EH (cell line): Measurements from ENCODE around the gene CTR9.

Source experiments
- DNase-seq: peaks from one replicate; pipeline ENCODE4 v3.0.0-alpha.2; 2015; ENCODE audit warnings: low read depth

Gene CTR9

GRCh38 chr11:10742460-10743208 lies 8.4 kb upstream of the CTR9 start:
- peak; percentile 90 for DNase-seq

GRCh38 chr11:10743354-10744000 lies 7.6 kb upstream of the CTR9 start:
- DNase-seq = no peak

GRCh38 chr11:10744206-10744605 lies 6.8 kb upstream of the CTR9 start:
- DNase-seq = no peak

- peak; percentile 15 for DNase-seq
Measured at GRCh38 chr11:10746871-10747270, 4.2 kb upstream of the CTR9 start.

GRCh38 chr11:10747733-10748132 lies 3.3 kb upstream of the CTR9 start:
- no peak for DNase-seq

GRCh38 chr11:10749476-10749875 lies 1.6 kb upstream of the CTR9 start:
- DNase-seq = no peak

GRCh38 chr11:10751581-10751940 lies 515 bp downstream of the CTR9 start:
- DNase-seq = peak; percentile 19

GRCh38 chr11:10752061-10752460 lies 1.0 kb downstream of the CTR9 start:
- DNase-seq = no peak

- DNase-seq = no peak
Measured at GRCh38 chr11:10752486-10752885, 1.4 kb downstream of the CTR9 start.

GRCh38 chr11:10758957-10759356 lies 7.9 kb downstream of the CTR9 start:
- DNase-seq = peak; percentile 20

GRCh38 chr11:10761085-10761698 lies 10.1 kb downstream of the CTR9 start:
- no peak for DNase-seq

GRCh38 chr11:10762185-10762584 lies 11.1 kb downstream of the CTR9 start:
- DNase-seq = no peak

GRCh38 chr11:10762913-10763421 lies 11.9 kb downstream of the CTR9 start:
- DNase-seq = no peak

GRCh38 chr11:10763766-10764165 lies 12.7 kb downstream of the CTR9 start:
- no peak for DNase-seq

GRCh38 chr11:10764412-10764811 lies 13.4 kb downstream of the CTR9 start:
- DNase-seq = no peak

GRCh38 chr11:10770626-10771254 lies 19.7 kb downstream of the CTR9 start:
- DNase-seq = peak; percentile 64

- no peak for DNase-seq
Measured at GRCh38 chr11:10771457-10771856, 20.4 kb downstream of the CTR9 start.

GRCh38 chr11:10774811-10775210 lies 23.8 kb downstream of the CTR9 start:
- peak; percentile 47 for DNase-seq

GRCh38 chr11:10777393-10777793 lies 26.3 kb downstream of the CTR9 start:
- no peak for DNase-seq

- DNase-seq = peak; percentile 36
Measured at GRCh38 chr11:10777806-10778205, 26.8 kb downstream of the CTR9 start.

GRCh38 chr11:10778217-10778970 lies 27.3 kb downstream of the CTR9 start:
- DNase-seq = peak; percentile 88

- DNase-seq = peak; percentile 40
Measured at GRCh38 chr11:10779086-10779485, 28.0 kb downstream of the CTR9 start.
